Osteocyte (in vitro differentiated cells): ENCODE results near the gene LRRC14B. TPM values are rescaled to one million over a fixed set of nuclear protein-coding genes. Genes with fewer than 3 reads are reported as not detected.

ENCODE experiments used
- DNase-seq: peaks from one replicate; pipeline ENCODE4 v3.0.0; 2021; ENCODE audit warnings: mixed read lengths; ENCODE audit not compliant: unreplicated experiment; ENCODE audit errors: extremely low spot score
- H3K27ac Mint-ChIP-seq: one replicate; pipeline ENCODE4 v1.8.0; 2021; ENCODE audit warnings: mild to moderate bottlenecking, mixed read lengths; ENCODE audit not compliant: unreplicated experiment
- H3K27me3 Mint-ChIP-seq: one replicate; pipeline ENCODE4 v1.8.0; 2021; ENCODE audit warnings: mixed read lengths; ENCODE audit not compliant: unreplicated experiment
- H3K36me3 Mint-ChIP-seq: one replicate; pipeline ENCODE4 v1.8.0; 2021; ENCODE audit warnings: mixed read lengths; ENCODE audit not compliant: unreplicated experiment
- H3K4me1 Mint-ChIP-seq: one replicate; pipeline ENCODE4 v1.8.0; 2021; ENCODE audit warnings: mixed read lengths; ENCODE audit not compliant: unreplicated experiment
- H3K4me3 Mint-ChIP-seq: one replicate; pipeline ENCODE4 v1.8.0; 2021; ENCODE audit warnings: mild to moderate bottlenecking, moderate library complexity, mixed read lengths; ENCODE audit not compliant: unreplicated experiment
- H3K9me3 Mint-ChIP-seq: one replicate; pipeline ENCODE4 v1.8.0; 2021; ENCODE audit warnings: mixed read lengths; ENCODE audit not compliant: unreplicated experiment
- CTCF ChIP-seq: fragments of 200-600 bp; sonication (generic); IDR thresholded peaks from 2 replicates; pipeline ENCODE4 v1.5.0; 2021; ENCODE audit warnings: antibody characterized with exemption, mild to moderate bottlenecking, moderate library complexity
- total RNA-seq: library from RNA; stranded (reverse); gene quantifications from 2 replicates; pipeline ENCODE4 v1.2.1, GENCODE V29; 2021

The LRRC14B gene
- total RNA-seq, 1 donor from 2014 or later, result not detected

- Mint-ChIP-seq H3K9me3 (no peaks in the 10 kb centered on the region), H3K4me1 (no peaks in the 10 kb centered on the region), H3K36me3 (peaks cover 28% of the 10 kb centered on the region), H3K27ac (no peak overlapping the region), H3K27me3 (no peaks in the 10 kb centered on the region), H3K4me3 (no peak overlapping the region)
- DNase-seq, result no peak
- TF ChIP-seq CTCF, result no peak
Observed at GRCh38 chr5:200985-201384, 9.7 kb downstream of the LRRC14B start.

- Mint-ChIP-seq H3K9me3 (no peaks in the 10 kb centered on the region), H3K4me1 (peaks cover 2% of the 10 kb centered on the region), H3K4me3 (no peak overlapping the region), H3K36me3 (peaks cover 28% of the 10 kb centered on the region), H3K27ac (no peak overlapping the region), H3K27me3 (no peaks in the 10 kb centered on the region)
- DNase-seq, result no peak
- no peak for TF ChIP-seq CTCF
Observed at GRCh38 chr5:201672-202071, 10.4 kb downstream of the LRRC14B start.

- TF ChIP-seq CTCF, result no peak
- Mint-ChIP-seq H3K27ac (no peak overlapping the region), H3K9me3 (no peaks in the 10 kb centered on the region), H3K4me3 (no peak overlapping the region), H3K4me1 (peaks cover 8% of the 10 kb centered on the region), H3K36me3 (peaks cover 35% of the 10 kb centered on the region), H3K27me3 (no peaks in the 10 kb centered on the region)
- DNase-seq, result no peak
Observed at GRCh38 chr5:203246-203930, 12.1 kb downstream of the LRRC14B start.

- DNase-seq, result no peak
- H3K27me3 Mint-ChIP-seq, result no peaks in the 10 kb centered on the region
- no peak overlapping the region for H3K27ac Mint-ChIP-seq
- no peak for TF ChIP-seq CTCF
- peaks cover 8% of the 10 kb centered on the region for H3K4me1 Mint-ChIP-seq
- no peak overlapping the region for H3K4me3 Mint-ChIP-seq
- no peaks in the 10 kb centered on the region for H3K9me3 Mint-ChIP-seq
- peaks cover 35% of the 10 kb centered on the region for H3K36me3 Mint-ChIP-seq
Observed at GRCh38 chr5:204001-204400, 12.7 kb downstream of the LRRC14B start.

GRCh38 chr5:204462-204861 is 13.2 kb downstream of the LRRC14B start:
- H3K36me3 Mint-ChIP-seq, result peaks cover 35% of the 10 kb centered on the region
- H3K9me3 Mint-ChIP-seq, result no peaks in the 10 kb centered on the region
- TF ChIP-seq CTCF, result no peak
- no peak overlapping the region for H3K4me3 Mint-ChIP-seq
- H3K4me1 Mint-ChIP-seq, result peaks cover 8% of the 10 kb centered on the region
- H3K27me3 Mint-ChIP-seq, result no peaks in the 10 kb centered on the region
- no peak for DNase-seq
- H3K27ac Mint-ChIP-seq, result no peak overlapping the region
